HCT116 (cell line): Measurements from ENCODE around the gene ASCL5. TPM values are rescaled to one million over a fixed set of nuclear protein-coding genes. Genes with fewer than 3 reads are reported as not detected.

Experiments
- ATAC-seq: fragments of 200-7000 bp; cut with Tn5 transposase; 2 replicates; pipeline ENCODE4 v1.9.1; 2020; ENCODE audit warnings: mild to moderate bottlenecking, moderate library complexity
- BruUV-seq: library from RNA; stranded (reverse); fragments of 400-500 nt; replicated peaks from 2 replicates; lab custom pipeline; 2021; lab: Mats Ljungman, UMichigan
- CTCF ChIA-PET: fragments of 300-600 bp; sonication (Branson Sonifier 250); formaldehyde crosslinking; loops from one replicate; lab custom pipeline; 2021; ENCODE audit warnings: antibody characterized with exemption; lab: Charles Lee
- POLR2A ChIA-PET: fragments of 300-600, 350-600 bp; sonication (Branson Sonifier 250); formaldehyde crosslinking; loops from one replicate; lab custom pipeline; 2021; ENCODE audit warnings: antibody characterized with exemption; lab: Charles Lee
- RAD21 ChIA-PET, 2 experiments: fragments of 300-600 bp; sonication (Branson Sonifier 250); formaldehyde crosslinking; loops; one replicate each; lab custom pipeline; 2023; ENCODE audit warnings: low total read pairs in 2 of 2; ENCODE audit not compliant: uncharacterized antibody in 2 of 2, unreplicated experiment in 2 of 2, low non-redundant PET in 1 of 2; lab: Charles Lee
- DNase-seq: peaks from one replicate; pipeline ENCODE4 v3.0.0-alpha.2; 2010; ENCODE audit warnings: low read depth, low spot score
- H2AFZ ChIP-seq: fragments of 200-600 bp; shearing (Covaris generic), sonication (generic); 2 replicates; pipeline ENCODE4 v1.6.1; 2017; ENCODE audit warnings: low read depth, mixed run types, mixed read lengths, antibody characterized with exemption, low read length; ENCODE audit not compliant: poor library complexity, severe bottlenecking
- H3K27ac ChIP-seq: 2 replicates; pipeline ENCODE4 v1.5.1; 2012; ENCODE audit warnings: low read depth, low read length
- H3K27me3 ChIP-seq: fragments of 200-600 bp; sonication (generic); 2 replicates; pipeline ENCODE4 v1.6.1; 2016; ENCODE audit warnings: mixed run types, low read length, mixed read lengths; ENCODE audit not compliant: insufficient read depth
- H3K36me3 ChIP-seq, 2 experiments: fragments of 200-500 bp in 1 of 2; fragments of 200-600 bp in 1 of 2; sonication (Bioruptor generic) in 1 of 2; sonication (generic) in 1 of 2; 2 replicates each; pipeline versions ENCODE4 v1.5.1 to v1.6.1; 2014 to 2016; ENCODE audit warnings: low read length in 2 of 2, inconsistent platforms in 1 of 2, mixed read lengths in 1 of 2, mixed run types in 1 of 2; ENCODE audit not compliant: insufficient read depth in 2 of 2, control insufficient read depth in 1 of 2
- H3K4me1 ChIP-seq, 2 experiments: fragments of 200-600 bp in 1 of 2; sonication (generic) in 1 of 2; 2 replicates each; pipeline versions ENCODE4 v1.5.1 to v1.6.1; 2012 to 2017; ENCODE audit warnings: low read length in 2 of 2, inconsistent platforms in 1 of 2, mild to moderate bottlenecking in 1 of 2, mixed read lengths in 1 of 2, mixed run types in 1 of 2, moderate library complexity in 1 of 2; ENCODE audit not compliant: insufficient read depth in 2 of 2, control insufficient read depth in 1 of 2
- H3K4me2 ChIP-seq: fragments of 200-600 bp; sonication (generic); 2 replicates; pipeline ENCODE4 v1.6.1; 2017; ENCODE audit warnings: mixed run types, low read length, mixed read lengths
- H3K4me3 ChIP-seq, 2 experiments: fragments of 200-600 bp in 1 of 2; sonication (generic) in 1 of 2; replicated peaks in 1 of 2; 2 replicates each; pipeline ENCODE4 v1.5.1; 2011 to 2016; ENCODE audit warnings: low read length in 2 of 2, control low read depth in 1 of 2, low read depth in 1 of 2, mild to moderate bottlenecking in 1 of 2, mixed read lengths in 1 of 2, mixed run types in 1 of 2
- H3K79me2 ChIP-seq: fragments of 200-600 bp; sonication (generic); 2 replicates; pipeline ENCODE4 v1.6.1; 2017; ENCODE audit warnings: mild to moderate bottlenecking, mixed run types, low read length, moderate library complexity, mixed read lengths; ENCODE audit not compliant: insufficient read depth
- H3K9ac ChIP-seq: fragments of 200-600 bp; sonication (generic); 2 replicates; pipeline ENCODE4 v1.6.1; 2016; ENCODE audit warnings: low read length, mixed read lengths
- H3K9me2 ChIP-seq: fragments of 200-600 bp; sonication (generic), shearing (Covaris generic); 2 replicates; pipeline ENCODE4 v1.6.1; 2017; ENCODE audit warnings: mixed run types, mild to moderate bottlenecking, moderate library complexity; ENCODE audit not compliant: insufficient read depth
- H3K9me3 ChIP-seq, 2 experiments: fragments of 200-500 bp in 1 of 2; fragments of 200-600 bp in 1 of 2; sonication (Bioruptor generic) in 1 of 2; sonication (generic) in 1 of 2; 2 replicates each; pipeline ENCODE4 v1.6.1; 2014 to 2017; ENCODE audit warnings: low read length in 2 of 2, mixed read lengths in 2 of 2, inconsistent platforms in 1 of 2, low read depth in 1 of 2, mild to moderate bottlenecking in 1 of 2, mixed run types in 1 of 2, moderate library complexity in 1 of 2; ENCODE audit not compliant: control insufficient read depth in 1 of 2, insufficient read depth in 1 of 2
- H4K20me1 ChIP-seq: fragments of 200-600 bp; sonication (generic), shearing (Covaris generic); 2 replicates; pipeline ENCODE4 v1.6.1; 2017; ENCODE audit warnings: mixed run types, mild to moderate bottlenecking, moderate library complexity; ENCODE audit not compliant: insufficient read depth
- ATF3 ChIP-seq: IDR thresholded peaks from 2 replicates; pipeline ENCODE4 v1.6.1; 2012
- CBX3 ChIP-seq: IDR thresholded peaks from 2 replicates; pipeline ENCODE4 v1.6.1; 2012; ENCODE audit warnings: low read depth
- CEBPB ChIP-seq: IDR thresholded peaks from 2 replicates; pipeline ENCODE4 v1.6.1; 2012; ENCODE audit warnings: low read depth
- CTCF ChIP-seq, 3 experiments: fragments of 200-600 bp in 1 of 3; sonication (generic) in 1 of 3; IDR thresholded peaks in 2 of 3; conservative IDR thresholded peaks in 1 of 3; 2 replicates each; pipeline ENCODE4 v1.5.1; 2012 to 2017; ENCODE audit warnings: low read depth in 2 of 3, low read length in 2 of 3, antibody characterized with exemption in 1 of 3, borderline replicate concordance in 1 of 3, control low read depth in 1 of 3, mild to moderate bottlenecking in 1 of 3, mixed read lengths in 1 of 3, mixed run types in 1 of 3, moderate library complexity in 1 of 3; ENCODE audit not compliant: insufficient read depth in 1 of 3
- ELF1 ChIP-seq: IDR thresholded peaks from 2 replicates; pipeline ENCODE4 v1.6.1; 2012; ENCODE audit warnings: low read depth, borderline replicate concordance
- EZH2 ChIP-seq: fragments of 200-600 bp; sonication (generic); IDR thresholded peaks from 2 replicates; pipeline ENCODE4 v1.6.1; 2017; ENCODE audit warnings: antibody characterized with exemption, mixed run types
- EZH2phosphoT487 ChIP-seq: fragments of 200-600 bp; IDR thresholded peaks from 2 replicates; pipeline ENCODE4 v1.6.1; 2018; ENCODE audit warnings: antibody characterized with exemption, borderline replicate concordance
- MAX ChIP-seq: IDR thresholded peaks from 2 replicates; pipeline ENCODE4 v1.6.1; 2012
- POLR2A ChIP-seq: IDR thresholded peaks from 2 replicates; pipeline ENCODE4 v1.7.0; 2011; ENCODE audit warnings: borderline replicate concordance; ENCODE audit not compliant: insufficient read depth, insufficient read length; ENCODE audit errors: extremely low read depth
- RAD21 ChIP-seq: IDR thresholded peaks from 2 replicates; pipeline ENCODE4 v1.6.1; 2012; ENCODE audit warnings: low read depth, mild to moderate bottlenecking
- TCF7L2 ChIP-seq: IDR thresholded peaks from 2 replicates; pipeline ENCODE4 v1.7.0; 2011; ENCODE audit warnings: borderline replicate concordance, inconsistent platforms; ENCODE audit not compliant: insufficient read depth, insufficient read length; ENCODE audit errors: extremely low read depth
- ZNF274 ChIP-seq: fragments of 200-500 bp; sonication (Bioruptor generic); IDR thresholded peaks from 2 replicates; pipeline ENCODE4 v1.6.1; 2014; ENCODE audit warnings: mild to moderate bottlenecking, low read depth, low read length, inconsistent platforms
- intact Hi-C: fragments of 100-400 bp; cut with micrococcal nuclease; formaldehyde crosslinking; loops from 2 replicates; pipeline ENCODE4 v1.10.0; 2022
- total RNA-seq: library from RNA; stranded (reverse); gene quantifications from one replicate; pipeline ENCODE4 v1.2.1, GENCODE V29; 2021; ENCODE audit not compliant: unreplicated experiment

Gene ASCL5
- total RNA-seq, 1 experiment from 2014 or later, result 0.15 TPM

- TF ChIP-seq CTCF (IDR thresholded peaks at IDR 0.05 in 2 of 3, conservative IDR thresholded peaks at IDR 0.05 in 1 of 3; ENCODE audit: borderline replicate concordance in 1 of 3, insufficient read depth in 1 of 3, low read depth in 2 of 3, low read length in 2 of 3), result no peak
These were observed 60.0 kb downstream of the ASCL5 start (continued) for GRCh38 chr1:201066986-201067385.

GRCh38 chr1:201065686-201066085, 61.3 kb downstream of the ASCL5 start:
- no peak for DNase-seq
- Histone ChIP-seq H3K9me3 (no peaks in the 10 kb centered on the region), H3K27ac (no peak overlapping the region), H3K4me1 (peaks cover 0 to 7% of the 10 kb centered on the region in 2 experiments; a peak in 2 of 4 replicates), H3K9me2 (no peaks in the 10 kb centered on the region), H4K20me1 (no peaks in the 10 kb centered on the region), H2AFZ (no peak overlapping the region), H3K27me3 (no peaks in the 10 kb centered on the region), H3K9ac (no peak overlapping the region), H3K36me3 (no peaks in the 10 kb centered on the region), H3K4me3 (no peak overlapping the region), H3K79me2 (no peaks in the 10 kb centered on the region), H3K4me2 (no peak overlapping the region)
- TF ChIP-seq EZH2phosphoT487 (no peak), ELF1 (no peak), RAD21 (no peak)
- RAD21 ChIA-PET, result no interaction called here
- ATAC-seq, result no peak
- intact Hi-C loops, result no loop called here
- POLR2A ChIA-PET, result no interaction called here
- CTCF ChIA-PET, result no interaction called here
- BruUV-seq, result no TSS peak

GRCh38 chr1:201064806-201065205, 62.2 kb downstream of the ASCL5 start:
- ChIA-PET RAD21 (no interaction called here), POLR2A (no interaction called here), CTCF (no interaction called here)
- Histone ChIP-seq H3K4me3 (no peak overlapping the region), H3K4me2 (no peak overlapping the region), H3K27me3 (no peaks in the 10 kb centered on the region), H3K9me3 (no peaks in the 10 kb centered on the region), H3K9ac (no peak overlapping the region), H2AFZ (no peak overlapping the region), H3K4me1 (peaks cover 0 to 5% of the 10 kb centered on the region in 2 experiments; a peak in 2 of 4 replicates), H3K36me3 (no peaks in the 10 kb centered on the region), H3K79me2 (no peaks in the 10 kb centered on the region), H3K27ac (no peak overlapping the region), H3K9me2 (no peaks in the 10 kb centered on the region), H4K20me1 (no peaks in the 10 kb centered on the region)
- BruUV-seq, result no TSS peak
- ATAC-seq (no peak), DNase-seq (no peak)
- intact Hi-C loops, result no loop called here
- TF ChIP-seq EZH2, result no peak
- no peak for TF ChIP-seq CEBPB
- no peak for TF ChIP-seq CTCF (IDR thresholded peaks at IDR 0.05 in 2 of 3, conservative IDR thresholded peaks at IDR 0.05 in 1 of 3; ENCODE audit: borderline replicate concordance in 1 of 3, insufficient read depth in 1 of 3, low read depth in 2 of 3, low read length in 2 of 3)
- TF ChIP-seq TCF7L2, result no peak
- TF ChIP-seq ZNF274, result no peak
- TF ChIP-seq MAX, result no peak
- TF ChIP-seq POLR2A, result no peak
- no peak for TF ChIP-seq ATF3
- TF ChIP-seq CBX3, result no peak
